Glutamatergic neuron (in vitro differentiated cells): ENCODE results near the gene SRP14. TPM values are rescaled to one million over a fixed set of nuclear protein-coding genes. Genes with fewer than 3 reads are reported as not detected.
"Not testable (repeated sequence)": the region's sequence is repeated elsewhere in the genome, so short reads cannot be mapped to it uniquely, and the experiment has no call there.

ENCODE experiments used
- DNase-seq: peaks from one replicate; pipeline ENCODE4 v3.0.0; 2022
- H3K27ac Mint-ChIP-seq: one replicate; pipeline ENCODE4 v1.8.0; 2020; ENCODE audit warnings: mild to moderate bottlenecking, mixed read lengths, inconsistent platforms; ENCODE audit not compliant: unreplicated experiment
- H3K27me3 Mint-ChIP-seq: one replicate; pipeline ENCODE4 v1.8.0; 2020; ENCODE audit warnings: mild to moderate bottlenecking, moderate library complexity, mixed read lengths, inconsistent platforms; ENCODE audit not compliant: unreplicated experiment
- H3K36me3 Mint-ChIP-seq: one replicate; pipeline ENCODE4 v1.8.0; 2020; ENCODE audit warnings: mild to moderate bottlenecking, mixed read lengths, inconsistent platforms; ENCODE audit not compliant: unreplicated experiment
- H3K4me1 Mint-ChIP-seq: one replicate; pipeline ENCODE4 v1.8.0; 2020; ENCODE audit warnings: mild to moderate bottlenecking, low read depth, mixed read lengths, inconsistent platforms; ENCODE audit not compliant: unreplicated experiment
- H3K4me3 Mint-ChIP-seq: one replicate; pipeline ENCODE4 v1.8.0; 2020; ENCODE audit warnings: mild to moderate bottlenecking, mixed read lengths, inconsistent platforms; ENCODE audit not compliant: unreplicated experiment
- H3K9me3 Mint-ChIP-seq: one replicate; pipeline ENCODE4 v1.8.0; 2020; ENCODE audit warnings: mild to moderate bottlenecking, moderate library complexity, mixed read lengths, inconsistent platforms; ENCODE audit not compliant: unreplicated experiment
- CTCF ChIP-seq: fragments of 200-600 bp; sonication (generic); IDR thresholded peaks from one replicate; pipeline ENCODE4 v1.5.0; 2021; ENCODE audit not compliant: partially characterized antibody, unreplicated experiment
- total RNA-seq: library from RNA; stranded (reverse); fragmentation: NEBNext Ultra II Directional; extraction: Animal tissue kit (Norgen Biotek cat#: 25700); gene quantifications from one replicate; pipeline ENCODE4 v1.2.1, GENCODE V29; 2021; ENCODE audit not compliant: unreplicated experiment

Gene SRP14
- total RNA-seq, 1 donor from 2014 or later = 246 TPM

- TF ChIP-seq CTCF = no peak
- Mint-ChIP-seq H3K36me3 (no peaks in the 10 kb centered on the region), H3K4me1 (no peaks in the 10 kb centered on the region), H3K27ac (no peak overlapping the region), H3K27me3 (peaks cover 3% of the 10 kb centered on the region), H3K9me3 (peaks cover 2% of the 10 kb centered on the region), H3K4me3 (no peak overlapping the region)
- no peak for DNase-seq
These were observed 42.0 kb downstream of the SRP14 start for GRCh38 chr15:39997031-39997430.

- not testable (repeated sequence) for H3K27ac Mint-ChIP-seq, DNase-seq, H3K4me3 Mint-ChIP-seq, H3K9me3 Mint-ChIP-seq, H3K27me3 Mint-ChIP-seq, H3K4me1 Mint-ChIP-seq, H3K36me3 Mint-ChIP-seq
These were observed 42.8 kb downstream of the SRP14 start for GRCh38 chr15:39996228-39996627.

DNA sequence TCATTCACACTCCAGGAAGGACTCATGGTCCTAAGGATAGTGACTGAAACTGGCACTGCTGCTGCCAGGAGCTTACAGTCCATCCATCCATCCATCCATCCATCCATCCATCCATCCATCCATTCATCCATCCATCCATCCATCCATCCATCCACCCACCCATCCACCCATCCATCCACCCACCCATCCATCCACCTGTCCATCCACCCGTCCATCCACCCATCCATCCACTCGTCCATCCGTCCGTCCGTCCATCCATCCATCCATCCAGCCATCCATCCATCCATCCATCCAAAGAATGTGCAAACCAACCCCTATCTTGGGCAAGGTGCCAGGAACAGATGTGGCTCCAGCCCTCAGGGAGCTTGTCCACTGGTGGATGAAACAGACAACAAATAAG is 46.0 kb downstream of the SRP14 start:
- H3K27ac Mint-ChIP-seq, DNase-seq, H3K27me3 Mint-ChIP-seq, H3K9me3 Mint-ChIP-seq, H3K36me3 Mint-ChIP-seq, H3K4me3 Mint-ChIP-seq, H3K4me1 Mint-ChIP-seq: not testable (repeated sequence)

DNA sequence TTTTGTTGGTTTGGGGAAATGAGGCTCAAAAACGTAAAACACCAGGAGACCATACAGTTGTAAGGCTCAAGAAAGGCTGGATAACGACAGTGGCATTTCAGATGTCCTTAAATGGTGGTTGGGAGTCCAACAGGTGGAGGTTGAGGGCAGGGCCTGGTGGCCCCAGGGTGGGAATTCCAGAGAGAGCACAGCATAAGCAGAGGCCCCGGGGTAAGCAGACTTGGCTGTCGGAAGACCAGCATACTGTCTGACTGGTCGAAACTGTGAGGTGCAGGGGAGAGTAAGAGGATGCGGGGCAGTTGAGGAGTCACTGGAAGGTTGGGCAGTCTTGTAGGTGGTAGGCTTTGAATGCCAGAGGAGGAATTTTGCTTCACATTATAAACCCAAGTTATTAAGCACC is 48.3 kb downstream of the SRP14 start:
- no peak for TF ChIP-seq CTCF
- Mint-ChIP-seq H3K27me3 (peaks cover 3% of the 10 kb centered on the region), H3K27ac (no peak overlapping the region), H3K36me3 (no peaks in the 10 kb centered on the region), H3K9me3 (peaks cover 2% of the 10 kb centered on the region), H3K4me3 (no peak overlapping the region), H3K4me1 (no peaks in the 10 kb centered on the region)
- no peak for DNase-seq

- Mint-ChIP-seq H3K4me3 (no peak overlapping the region), H3K4me1 (no peaks in the 10 kb centered on the region), H3K27me3 (no peaks in the 10 kb centered on the region), H3K9me3 (no peaks in the 10 kb centered on the region), H3K27ac (no peak overlapping the region), H3K36me3 (no peaks in the 10 kb centered on the region)
- DNase-seq = no peak
- no peak for TF ChIP-seq CTCF
These were observed 51.2 kb downstream of the SRP14 start for GRCh38 chr15:39987821-39988220.

Other genes starting within 250 kb of the SRP14 start
- 15.9 TPM for gene GPR176, start 118.9 kb downstream of the SRP14 start, total RNA-seq
- gene EIF2AK4, start 105.1 kb downstream of the SRP14 start, total RNA-seq = 17.7 TPM
- gene BMF, start 69.7 kb upstream of the SRP14 start, total RNA-seq = 11.3 TPM
- 16.5 TPM for gene BUB1B, start 121.9 kb upstream of the SRP14 start, total RNA-seq
- not detected for gene PAK6, start 199.9 kb upstream of the SRP14 start, total RNA-seq
- gene ANKRD63, start 243.9 kb upstream of the SRP14 start, total RNA-seq = not detected